CD14-positive monocyte (primary cell): ENCODE results near the gene GOLPH3L. TPM values are rescaled to one million over a fixed set of nuclear protein-coding genes. Genes with fewer than 3 reads are reported as not detected.

ENCODE experiments used
- DNase-seq, 3 donors: peaks; one replicate each; pipeline ENCODE4 v3.0.0-alpha.2; 2011 to 2022
- H2AFZ ChIP-seq: 2 replicates; pipeline ENCODE4 v1.6.0; 2012; ENCODE audit warnings: mild to moderate bottlenecking, low read depth, low read length, inconsistent platforms; ENCODE audit not compliant: insufficient read depth, poor library complexity, severe bottlenecking
- H3K27ac ChIP-seq, 2 donors: 1 replicate in 1 of 2; 2 replicates in 1 of 2; pipeline ENCODE4 v1.5.1; 2012 to 2013; ENCODE audit warnings: low read length in 2 of 2, control low read depth in 1 of 2, inconsistent platforms in 1 of 2, low read depth in 1 of 2, mild to moderate bottlenecking in 1 of 2
- H3K27me3 ChIP-seq, 2 donors: one replicate each; pipeline versions ENCODE4 v1.6.0 to v1.6.1; 2011 to 2013; ENCODE audit warnings: low read length in 2 of 2; ENCODE audit not compliant: control insufficient read depth in 2 of 2, insufficient read depth in 2 of 2
- H3K36me3 ChIP-seq, 2 donors: replicated peaks in 1 of 2; 1 replicate in 1 of 2; 2 replicates in 1 of 2; pipeline versions ENCODE4 v1.5.1 to v1.6.1; 2012 to 2013; ENCODE audit warnings: low read length in 2 of 2, control low read depth in 1 of 2, inconsistent platforms in 1 of 2, mild to moderate bottlenecking in 1 of 2; ENCODE audit not compliant: insufficient read depth in 2 of 2, control insufficient read depth in 1 of 2
- H3K4me1 ChIP-seq, 2 donors: 1 replicate in 1 of 2; 2 replicates in 1 of 2; pipeline versions ENCODE4 v1.5.1 to v1.6.1; 2012 to 2013; ENCODE audit warnings: low read length in 2 of 2, control low read depth in 1 of 2, inconsistent platforms in 1 of 2, mild to moderate bottlenecking in 1 of 2, moderate library complexity in 1 of 2; ENCODE audit not compliant: insufficient read depth in 2 of 2, control insufficient read depth in 1 of 2
- H3K4me2 ChIP-seq: replicated peaks from 2 replicates; pipeline ENCODE3; 2012; ENCODE audit warnings: low read length, moderate library complexity, mild to moderate bottlenecking; ENCODE audit not compliant: poor library complexity, severe bottlenecking; ENCODE audit errors: extremely low read depth
- H3K4me3 ChIP-seq, 3 experiments: fragments of 200-600 bp in 1 of 3; sonication (generic) in 1 of 3; replicated peaks in 1 of 3; 1 replicate in 2 of 3; 2 replicates in 1 of 3; pipeline ENCODE4 v1.5.1; 2011 to 2013; ENCODE audit warnings: low read length in 3 of 3, mild to moderate bottlenecking in 3 of 3, control low read depth in 2 of 3, low read depth in 2 of 3, inconsistent platforms in 1 of 3, moderate library complexity in 1 of 3
- H3K79me2 ChIP-seq: 2 replicates; pipeline ENCODE4 v1.6.0; 2012; ENCODE audit warnings: mild to moderate bottlenecking, control low read depth, inconsistent platforms, low read length, moderate library complexity; ENCODE audit not compliant: insufficient read depth
- H3K9ac ChIP-seq: 2 replicates; pipeline ENCODE4 v1.6.0; 2017; ENCODE audit warnings: low read length, mild to moderate bottlenecking; ENCODE audit not compliant: insufficient read depth, poor library complexity, severe bottlenecking
- H3K9me3 ChIP-seq, 2 donors: replicated peaks in 1 of 2; 1 replicate in 1 of 2; 2 replicates in 1 of 2; pipeline versions ENCODE4 v1.5.1 to v1.6.1; 2012 to 2013; ENCODE audit warnings: low read length in 2 of 2, control low read depth in 1 of 2; ENCODE audit not compliant: control insufficient read depth in 1 of 2, insufficient read depth in 1 of 2
- H4K20me1 ChIP-seq: 2 replicates; pipeline ENCODE4 v1.6.0; 2012; ENCODE audit warnings: mild to moderate bottlenecking, low read length, control low read depth, moderate library complexity; ENCODE audit not compliant: insufficient read depth
- H3K27ac Mint-ChIP-seq, 7 donors: one replicate each; pipeline ENCODE4 v1.8.0; 2020; ENCODE audit warnings: mild to moderate bottlenecking in 7 of 7, mixed read lengths in 7 of 7, moderate library complexity in 6 of 7, inconsistent platforms in 2 of 7
- H3K27me3 Mint-ChIP-seq, 3 donors: one replicate each; pipeline ENCODE4 v1.8.0; 2021 to 2022; ENCODE audit warnings: low read depth in 3 of 3, mild to moderate bottlenecking in 3 of 3, mixed read lengths in 3 of 3, moderate library complexity in 3 of 3, inconsistent platforms in 1 of 3
- H3K36me3 Mint-ChIP-seq, 2 donors: one replicate each; pipeline ENCODE4 v1.8.0; 2020; ENCODE audit warnings: mixed read lengths in 2 of 2, inconsistent platforms in 1 of 2, mild to moderate bottlenecking in 1 of 2
- H3K4me1 Mint-ChIP-seq: one replicate; pipeline ENCODE4 v1.8.0; 2020; ENCODE audit warnings: mild to moderate bottlenecking, mixed read lengths
- H3K4me3 Mint-ChIP-seq, 2 donors: one replicate each; pipeline ENCODE4 v1.8.0; 2020; ENCODE audit warnings: mild to moderate bottlenecking in 2 of 2, mixed read lengths in 2 of 2, moderate library complexity in 1 of 2
- H3K9me3 Mint-ChIP-seq, 7 donors: one replicate each; pipeline ENCODE4 v1.8.0; 2020 to 2022; ENCODE audit warnings: mixed read lengths in 7 of 7, mild to moderate bottlenecking in 6 of 7, moderate library complexity in 6 of 7, inconsistent platforms in 2 of 7
- CTCF ChIP-seq: fragments of 200-600 bp; IDR thresholded peaks from one replicate; pipeline ENCODE4 v1.8.0; 2022; ENCODE audit warnings: antibody characterized with exemption, mild to moderate bottlenecking
- WGBS: methylation state at CpG from one replicate; pipeline ENCODE4 v1.1.5; 2013; ENCODE audit warnings: missing lambda C conversion rate; ENCODE audit not compliant: insufficient coverage; 5-methylcytosine and 5-hydroxymethylcytosine counted together
- intact Hi-C, 2 donors: fragments of 100-400 bp; cut with micrococcal nuclease; formaldehyde crosslinking; loops; one replicate each; pipeline versions ENCODE4 v1.15.0 to v1.15.1; 2023
- polyA plus RNA-seq, 3 donors: library from polyadenylated mRNA; depleted of rRNA in 1 of 3; unstranded in 2 of 3; stranded (reverse) in 1 of 3; fragments of 300-500 nt in 2 of 3; fragments of >200 nt in 1 of 3; fragmentation: Illumina TruSeq in 2 of 3; gene quantifications; 1 replicate in 2 of 3; 2 replicates in 1 of 3; pipeline ENCODE4 v1.2.3, GENCODE V29; 2012 to 2021

GOLPH3L gene
- polyA plus RNA-seq, 3 donors = 1.5 to 9.7 (median 4.7) TPM

GRCh38 chr1:150692720-150693119, 4.2 kb downstream of the GOLPH3L start:
- peaks cover 13% of the 10 kb centered on the region for H3K79me2 ChIP-seq
- H3K9ac ChIP-seq = no peak overlapping the region
- Mint-ChIP-seq H3K27ac (peak overlapping the region in 1 of 7 donors; percentile 35), H3K4me3 (no peak overlapping the region), H3K4me1 (peaks cover 18% of the 10 kb centered on the region), H3K27me3 (peaks cover 0 to 2% (median 0%) of the 10 kb centered on the region in 3 donors), H3K36me3 (peaks cover 31 to 47% of the 10 kb centered on the region in 2 donors), H3K9me3 (no peaks in the 10 kb centered on the region)
- 67% methylated on average over 1 of the region's 3 CpGs for WGBS
- no peak overlapping the region for H3K27ac ChIP-seq
- intact Hi-C loops = no loop called here
- DNase-seq = no peak
- H3K27me3 ChIP-seq = no peaks in the 10 kb centered on the region
- H2AFZ ChIP-seq = no peak overlapping the region
- no peaks in the 10 kb centered on the region for H4K20me1 ChIP-seq
- peaks cover 6 to 17% of the 10 kb centered on the region in 2 donors for H3K4me1 ChIP-seq
- no peak overlapping the region for H3K4me2 ChIP-seq
- peaks cover 16 to 54% of the 10 kb centered on the region in 2 donors for H3K36me3 ChIP-seq
- no peak overlapping the region for H3K4me3 ChIP-seq
- no peak for TF ChIP-seq CTCF
- no peaks in the 10 kb centered on the region for H3K9me3 ChIP-seq

- Histone ChIP-seq H4K20me1 (no peaks in the 10 kb centered on the region), H3K4me3 (no peak overlapping the region), H3K36me3 (peaks cover 12 to 49% of the 10 kb centered on the region in 2 donors), H3K27ac (no peak overlapping the region), H3K27me3 (no peaks in the 10 kb centered on the region), H3K9ac (no peak overlapping the region), H3K79me2 (no peaks in the 10 kb centered on the region), H2AFZ (no peak overlapping the region), H3K4me1 (no peaks in the 10 kb centered on the region), H3K9me3 (no peaks in the 10 kb centered on the region), H3K4me2 (no peak overlapping the region)
- DNase-seq = no peak
- peaks cover 0 to 3% (median 0%) of the 10 kb centered on the region in 7 donors for H3K9me3 Mint-ChIP-seq
- H3K27ac Mint-ChIP-seq = peak overlapping the region in 2 of 7 donors; percentile 5 to 37
- peaks cover 29 to 37% of the 10 kb centered on the region in 2 donors for H3K36me3 Mint-ChIP-seq
- WGBS = 91% methylated on average over 1 of the region's 1 CpG
- intact Hi-C loops = no loop called here
- no peaks in the 10 kb centered on the region for H3K27me3 Mint-ChIP-seq
- H3K4me1 Mint-ChIP-seq = no peaks in the 10 kb centered on the region
- H3K4me3 Mint-ChIP-seq = no peak overlapping the region
- TF ChIP-seq CTCF = no peak
Measured at GRCh38 chr1:150688763-150689162, 8.2 kb downstream of the GOLPH3L start.
